HS-27A (cell line): ENCODE results near the gene SNX30.
A peak's percentile ranks its signal among the peaks of the same experiment; 100 is the strongest.

Experiments used
- DNase-seq: peaks from one replicate; pipeline ENCODE4 v3.0.0-alpha.2; 2012; ENCODE audit warnings: low read depth, missing footprints

Gene SNX30

DNA sequence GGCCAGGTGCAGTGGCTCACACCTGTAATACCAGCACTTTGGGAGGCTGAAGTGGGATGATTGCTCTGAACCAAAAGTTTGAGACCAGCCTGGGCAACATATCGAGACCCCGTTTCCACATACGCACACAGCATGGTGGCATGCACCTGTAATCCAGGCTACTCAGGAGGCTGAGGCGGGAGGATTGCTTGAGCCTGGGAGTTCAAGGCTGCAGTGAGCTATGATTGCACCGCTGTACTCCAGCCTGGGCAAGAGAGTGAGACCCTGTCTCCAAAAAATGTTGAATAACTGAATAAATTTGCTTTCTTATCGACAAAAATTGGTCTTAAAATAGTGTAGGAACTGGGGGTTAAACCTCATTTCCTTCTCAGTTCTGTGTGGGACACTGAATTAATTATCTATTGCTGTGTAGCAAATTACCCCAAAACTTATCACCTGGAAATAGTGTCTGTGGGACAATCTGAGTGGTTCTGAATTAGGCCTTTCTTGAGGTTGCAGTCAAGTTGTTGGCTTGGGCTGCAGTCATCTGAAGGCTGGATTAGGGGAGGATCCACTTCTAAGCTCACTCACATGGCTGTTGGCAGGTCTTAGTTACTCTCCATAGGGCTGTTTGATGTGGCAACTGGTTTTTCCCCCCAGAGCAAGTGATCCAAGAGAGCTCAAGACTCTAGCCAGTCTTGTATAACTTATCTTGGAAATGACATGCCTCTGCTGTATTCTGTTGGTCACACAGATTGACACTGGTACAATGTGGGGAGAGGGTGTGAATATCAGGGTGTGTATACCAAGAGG, 2.0 kb downstream of the SNX30 start:
- DNase-seq, result no peak

DNA sequence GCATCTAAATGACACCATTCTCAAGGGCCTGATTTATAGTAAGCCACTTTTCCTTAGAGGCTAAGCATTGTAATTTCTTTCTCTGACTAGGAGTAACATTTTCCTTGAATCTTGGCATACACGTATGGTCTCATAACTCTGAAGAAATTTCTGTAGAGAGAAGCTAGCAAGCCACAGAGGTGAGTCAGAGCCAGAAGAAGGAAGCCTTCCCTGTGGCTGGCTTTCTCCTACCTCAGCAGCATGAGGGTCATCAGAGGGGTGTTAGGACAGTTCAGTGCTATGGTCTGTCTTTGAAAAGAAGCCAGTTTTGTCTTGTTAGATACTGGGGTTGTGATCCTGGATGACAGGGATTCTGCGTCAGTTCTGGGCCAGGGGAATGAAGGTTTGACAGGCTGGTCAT, 3.2 kb downstream of the SNX30 start:
- peak; percentile 59 for DNase-seq

DNA sequence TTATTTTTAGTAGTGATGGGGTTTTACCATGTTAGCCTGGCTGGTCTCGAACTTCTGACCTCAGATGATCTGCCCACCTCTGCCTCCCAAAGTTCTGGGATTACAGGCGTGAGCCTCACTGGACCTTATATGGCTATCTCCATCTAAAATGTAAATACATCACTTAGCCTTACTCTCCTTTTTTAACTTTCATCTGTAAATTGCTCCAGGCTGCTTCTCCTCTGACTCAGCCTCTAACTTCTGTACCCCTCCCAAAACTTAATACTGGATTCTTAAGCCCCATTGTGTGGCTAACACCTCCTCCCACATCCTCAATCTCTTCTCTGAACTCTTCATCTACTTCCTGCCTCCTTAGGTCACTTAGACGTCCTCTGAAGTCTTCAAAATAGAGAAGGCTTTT, 4.0 kb downstream of the SNX30 start:
- no peak for DNase-seq

DNA sequence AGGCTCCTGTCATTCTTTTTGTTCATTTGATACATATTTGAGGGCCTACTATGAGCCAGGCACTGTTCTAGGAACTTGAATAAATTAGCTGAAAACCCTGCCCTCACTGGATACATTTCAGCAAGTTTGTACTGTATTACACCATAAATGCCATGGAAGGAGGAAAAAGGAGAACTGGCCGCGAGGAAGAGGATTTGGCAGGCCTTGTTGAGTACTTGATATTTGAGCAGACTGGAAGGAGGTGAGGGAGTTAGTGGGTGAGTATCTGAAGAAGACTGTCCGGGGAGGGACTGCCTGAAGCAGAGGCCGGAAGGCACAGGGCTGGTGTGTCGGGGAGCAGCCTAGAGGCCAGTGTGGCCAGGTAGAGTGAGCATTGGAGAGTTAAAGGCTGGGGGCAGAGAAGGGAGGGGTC, 4.5 kb downstream of the SNX30 start:
- no peak for DNase-seq

DNA sequence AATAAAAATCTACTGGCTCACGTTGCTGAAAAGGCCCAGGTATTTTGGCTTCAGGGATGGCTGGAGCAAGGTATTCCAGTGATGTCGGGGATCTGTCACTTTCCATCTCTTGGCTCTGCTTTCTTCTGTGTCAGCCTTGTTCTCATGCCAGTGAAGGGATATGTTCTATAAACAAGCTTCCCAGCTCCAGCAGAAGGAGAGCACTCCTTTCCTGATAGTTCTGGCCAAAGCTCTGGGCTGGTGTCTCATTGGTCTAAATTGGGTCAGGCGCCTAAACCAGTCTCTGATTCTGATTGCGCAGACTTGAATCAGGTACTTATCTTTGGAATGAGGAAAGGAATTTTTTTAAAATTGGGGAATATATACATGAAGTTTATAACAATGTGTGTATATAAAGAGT, 5.1 kb downstream of the SNX30 start:
- DNase-seq, result no peak

DNA sequence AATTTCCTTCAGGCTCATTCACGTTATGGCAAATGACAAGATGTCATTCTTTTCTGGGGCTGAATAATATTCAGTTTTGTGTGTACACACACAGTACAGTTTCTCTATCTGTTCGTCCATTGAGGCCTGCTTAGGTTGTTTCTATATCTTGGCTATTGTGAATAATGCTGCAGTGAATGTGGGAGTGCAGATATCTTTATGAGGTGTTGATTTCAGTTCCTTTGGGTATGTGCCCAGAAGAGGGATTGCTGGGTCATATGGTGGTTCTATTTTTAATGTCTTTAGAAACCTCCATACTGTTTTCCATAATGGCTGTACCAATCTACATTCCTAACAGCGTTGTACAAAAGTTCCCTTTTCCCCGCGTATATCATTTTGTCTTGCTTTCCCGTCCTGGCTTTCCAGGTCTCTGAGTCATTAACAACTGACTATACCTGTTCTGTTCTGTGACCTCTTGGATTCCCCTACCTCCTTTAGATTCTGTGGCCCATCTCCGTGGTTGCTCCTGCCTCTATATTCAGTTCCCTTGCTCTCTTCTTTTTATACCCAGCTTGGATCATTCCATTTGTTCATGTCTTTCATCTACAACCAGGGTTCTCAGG, 6.8 kb downstream of the SNX30 start:
- no peak for DNase-seq

DNA sequence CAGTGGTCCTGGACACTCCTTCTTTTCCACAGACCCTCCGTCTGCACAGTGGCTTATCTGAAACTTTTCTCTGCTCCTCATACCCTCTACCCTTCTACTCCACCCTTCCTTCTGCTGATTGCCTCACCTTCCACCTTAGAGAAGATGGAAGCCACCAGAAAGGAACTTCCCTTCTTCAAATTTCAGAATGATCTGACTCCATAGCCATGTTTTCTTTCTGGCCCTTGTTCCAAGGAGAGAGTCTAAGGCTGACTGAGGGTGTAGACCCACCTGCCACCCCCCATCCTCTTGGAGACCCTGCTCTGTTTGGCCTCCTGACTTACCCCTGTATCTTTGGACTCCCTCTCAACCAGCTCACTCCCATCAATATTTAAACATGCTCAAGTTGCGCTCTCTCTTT, 7.4 kb downstream of the SNX30 start:
- no peak for DNase-seq

DNA sequence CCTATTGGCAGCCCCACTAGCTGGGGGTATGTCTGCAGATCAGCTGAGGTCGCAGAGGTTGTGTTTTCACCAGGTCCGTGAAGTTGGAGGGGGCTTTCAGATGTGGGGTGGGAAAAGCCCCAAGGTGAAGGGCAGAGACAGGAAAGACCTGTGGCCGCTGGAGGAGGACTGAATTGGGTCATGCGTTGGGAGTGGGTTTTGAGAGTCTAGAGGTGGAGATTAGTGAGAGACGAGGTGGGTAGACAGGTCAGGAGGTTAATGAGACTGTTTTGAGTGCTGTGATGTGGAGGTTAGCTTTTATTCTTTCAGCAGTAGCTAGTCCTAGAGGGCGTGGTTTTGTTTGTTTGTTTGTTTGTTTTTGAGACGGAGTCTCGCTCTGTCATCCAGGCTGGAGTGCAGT, 10.3 kb downstream of the SNX30 start:
- DNase-seq, result no peak

DNA sequence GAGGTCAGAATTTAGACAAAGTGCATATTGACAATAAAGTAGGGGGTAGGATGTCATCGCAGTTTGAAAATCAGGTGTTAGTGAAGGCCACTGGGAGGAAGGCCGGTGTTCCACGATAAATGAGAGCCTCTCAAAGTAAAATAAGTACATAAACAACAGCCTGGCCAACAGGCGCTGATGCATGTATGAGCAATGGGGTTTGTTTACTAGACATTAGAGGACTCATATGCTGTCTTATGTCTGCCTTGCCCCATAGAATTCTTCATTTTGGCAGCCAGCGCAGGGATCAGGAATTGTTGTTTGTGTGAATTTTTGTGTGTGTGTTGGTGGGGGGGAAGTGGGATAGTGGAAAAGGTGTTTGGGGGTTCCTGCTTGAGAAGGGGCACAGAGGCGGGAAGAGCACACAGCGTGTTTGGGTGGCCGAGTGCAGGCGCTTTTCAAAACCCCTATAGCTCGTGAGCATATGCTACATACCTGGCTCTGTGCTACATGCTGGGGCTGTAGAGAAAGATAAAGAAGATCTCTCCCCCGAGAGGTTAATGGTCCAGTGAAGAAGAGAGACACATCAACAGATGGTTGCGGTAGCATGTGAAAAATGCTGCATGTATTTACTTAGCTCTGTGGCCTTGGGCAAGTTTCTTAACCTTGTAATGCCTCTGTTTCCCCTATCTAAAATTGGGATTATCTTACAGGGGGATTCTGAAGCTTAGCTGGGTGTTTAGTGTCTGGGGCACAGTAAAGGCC, 11.5 kb downstream of the SNX30 start:
- DNase-seq, result no peak

DNA sequence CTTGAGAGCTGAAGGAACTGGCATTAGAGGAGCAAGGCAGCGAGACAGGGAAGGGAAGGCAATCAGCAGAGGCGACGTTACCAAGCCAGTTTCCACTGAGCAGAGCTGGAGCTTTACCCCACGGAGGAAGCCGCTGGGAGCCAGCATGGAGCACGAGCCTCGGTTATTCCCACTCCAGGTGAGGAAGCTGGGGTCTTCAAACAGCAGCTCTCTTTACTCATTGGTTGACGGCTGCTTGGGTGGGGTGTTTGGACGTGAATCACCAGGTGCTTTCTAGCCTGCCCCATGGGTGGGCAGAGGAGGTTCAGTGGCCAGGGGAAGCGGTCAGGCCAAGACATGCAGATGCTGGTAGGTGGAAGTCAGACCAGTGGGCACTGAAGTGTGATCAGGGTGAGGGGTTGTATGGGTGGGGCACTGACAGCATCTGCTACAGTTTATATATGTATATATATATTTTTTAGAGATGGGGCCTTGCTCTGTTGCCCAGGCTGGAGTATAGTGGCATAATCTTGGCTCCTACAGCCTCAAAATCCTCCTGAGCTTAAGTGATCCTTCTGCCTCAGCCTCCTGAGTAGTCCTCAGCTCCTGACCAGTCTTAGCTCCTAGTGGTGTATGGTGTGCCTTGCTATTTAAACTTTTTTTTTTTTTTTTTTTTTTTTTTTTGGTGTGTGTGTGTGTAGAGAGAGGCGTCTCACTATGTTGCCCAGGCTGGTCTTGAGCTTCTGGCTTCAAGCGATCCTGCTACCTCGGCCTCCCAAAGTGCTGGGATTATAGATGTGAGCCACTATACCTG, 12.4 kb downstream of the SNX30 start:
- DNase-seq, result no peak

DNA sequence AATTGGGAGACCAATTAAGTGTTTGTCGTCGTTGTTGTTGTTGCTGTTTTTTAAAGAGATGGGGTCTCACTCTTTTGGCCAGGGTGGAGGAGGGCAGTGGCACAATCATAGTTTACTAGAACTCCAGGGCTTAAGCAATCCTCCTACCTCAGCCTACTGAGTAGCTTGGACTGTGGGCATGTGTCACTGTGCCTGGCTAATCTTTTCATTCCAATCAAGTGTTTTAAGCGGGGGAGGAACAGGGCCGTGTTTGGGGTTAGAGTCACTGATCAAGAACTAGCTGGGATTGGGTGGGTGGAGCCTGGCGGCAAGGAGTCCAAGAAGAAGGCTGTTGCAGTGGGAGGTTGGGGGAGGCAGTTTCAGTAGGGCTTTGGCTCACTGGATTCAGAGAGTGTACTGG, 13.8 kb downstream of the SNX30 start:
- DNase-seq, result no peak

DNA sequence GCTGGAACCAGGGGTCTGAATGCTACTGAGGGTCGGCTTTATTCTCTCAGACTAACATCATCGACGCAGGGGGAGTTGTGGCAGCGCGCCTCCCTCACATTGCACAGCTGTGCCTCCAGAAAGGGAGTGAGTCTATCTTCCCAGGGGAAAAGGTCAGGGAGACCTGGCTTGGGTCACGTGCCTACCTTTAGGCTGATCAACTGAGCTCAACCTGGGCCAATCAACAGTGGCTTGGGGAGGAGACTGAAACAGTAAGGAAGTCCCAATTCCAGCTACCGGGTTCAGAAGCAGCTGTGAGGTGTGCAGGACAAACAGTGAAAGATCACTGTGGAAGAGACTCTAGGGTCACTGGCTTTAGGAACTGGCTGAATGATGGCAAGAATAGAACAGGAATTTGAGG, 14.3 kb downstream of the SNX30 start:
- DNase-seq, result no peak

DNA sequence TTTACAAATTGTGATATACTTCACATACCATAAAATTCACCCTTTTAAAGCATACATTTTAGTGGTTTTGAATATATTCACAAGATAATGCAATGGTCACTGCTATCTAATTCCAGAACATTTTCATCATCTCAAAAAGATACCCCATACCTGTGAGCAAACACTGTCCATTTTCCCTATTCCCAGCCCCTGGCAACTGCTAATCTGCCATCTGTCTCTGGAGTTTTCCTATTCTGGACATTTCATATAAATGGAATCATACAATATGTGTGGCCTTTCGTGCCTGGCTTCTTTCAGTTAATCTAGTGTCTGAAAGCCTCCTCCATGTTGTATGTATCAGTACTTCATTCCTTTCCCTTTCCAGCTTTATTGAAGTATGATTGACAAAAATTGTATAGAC, 14.7 kb downstream of the SNX30 start:
- no peak for DNase-seq

DNA sequence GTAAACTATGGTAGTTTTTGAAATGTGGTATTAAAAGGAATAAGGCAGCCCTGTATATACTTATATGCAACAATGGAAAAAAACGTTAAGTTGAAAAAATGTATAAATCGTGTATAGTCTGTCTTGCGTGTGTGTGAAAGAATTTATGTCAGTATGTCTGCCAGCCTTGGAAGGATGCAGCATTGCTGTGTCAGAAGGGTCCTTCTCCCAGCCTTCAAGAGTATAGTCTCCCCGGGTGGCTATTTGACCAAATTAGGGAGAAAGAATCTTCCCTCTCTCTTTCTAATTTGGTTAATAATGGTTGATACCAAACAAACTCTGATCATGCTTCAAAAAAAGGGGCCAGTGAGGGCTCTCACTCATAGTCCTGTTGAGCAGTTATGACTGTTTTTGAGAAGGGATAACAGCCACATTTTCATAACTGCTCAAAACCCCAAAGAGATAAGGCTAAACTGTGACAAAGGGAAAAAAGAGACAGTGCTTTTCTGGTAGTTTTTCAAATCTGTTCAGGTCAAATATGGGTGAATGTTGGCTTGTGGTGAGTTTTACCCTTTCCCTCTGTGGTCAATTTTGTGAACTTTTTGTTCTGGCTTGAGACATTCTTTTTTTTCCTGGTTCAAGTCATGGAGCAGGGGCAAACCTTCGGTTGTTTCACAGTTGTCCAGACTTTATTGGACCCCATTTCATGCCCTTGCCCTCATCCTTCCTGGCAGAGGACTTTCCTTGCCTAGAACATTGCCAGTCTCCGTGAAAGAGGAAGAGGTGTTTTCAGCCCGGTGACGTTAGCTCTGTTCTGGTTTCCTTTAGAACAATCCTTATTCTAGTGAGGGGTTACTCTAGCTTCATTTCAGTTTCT, 21.0 kb downstream of the SNX30 start:
- DNase-seq, result no peak

DNA sequence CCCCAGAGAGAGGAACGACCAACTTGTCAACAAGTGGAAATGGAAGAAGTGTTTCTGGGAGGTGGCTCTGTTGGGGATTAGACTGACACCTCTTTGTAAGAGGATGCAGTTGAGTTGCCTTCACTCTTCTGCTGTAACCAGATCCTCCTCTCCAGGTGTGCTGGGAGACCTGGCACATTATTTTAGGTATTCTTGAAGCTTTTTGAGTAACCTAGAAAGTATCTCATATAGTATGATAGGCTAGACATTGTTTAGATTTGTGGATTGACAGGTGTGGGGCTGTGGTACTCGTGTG, 21.6 kb downstream of the SNX30 start:
- no peak for DNase-seq

DNA sequence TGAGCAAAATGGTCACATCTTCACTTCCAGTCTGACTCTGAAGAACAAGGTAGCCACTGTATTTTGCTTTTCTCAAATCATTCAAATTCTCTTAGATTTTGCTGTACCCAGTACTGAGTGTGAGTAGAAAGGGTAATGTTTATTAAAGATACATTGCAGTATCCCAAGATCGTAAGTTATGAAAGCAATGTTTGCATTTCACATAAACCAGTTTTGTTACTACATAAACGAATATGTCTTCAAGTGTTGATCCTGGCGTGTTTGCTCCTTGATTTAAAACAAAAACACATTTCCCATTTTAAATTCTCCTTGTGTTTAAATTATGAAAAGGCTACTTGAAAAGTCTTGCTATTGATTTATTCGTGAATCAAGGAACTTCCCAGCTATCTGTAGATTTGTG, 22.0 kb downstream of the SNX30 start:
- DNase-seq, result no peak

DNA sequence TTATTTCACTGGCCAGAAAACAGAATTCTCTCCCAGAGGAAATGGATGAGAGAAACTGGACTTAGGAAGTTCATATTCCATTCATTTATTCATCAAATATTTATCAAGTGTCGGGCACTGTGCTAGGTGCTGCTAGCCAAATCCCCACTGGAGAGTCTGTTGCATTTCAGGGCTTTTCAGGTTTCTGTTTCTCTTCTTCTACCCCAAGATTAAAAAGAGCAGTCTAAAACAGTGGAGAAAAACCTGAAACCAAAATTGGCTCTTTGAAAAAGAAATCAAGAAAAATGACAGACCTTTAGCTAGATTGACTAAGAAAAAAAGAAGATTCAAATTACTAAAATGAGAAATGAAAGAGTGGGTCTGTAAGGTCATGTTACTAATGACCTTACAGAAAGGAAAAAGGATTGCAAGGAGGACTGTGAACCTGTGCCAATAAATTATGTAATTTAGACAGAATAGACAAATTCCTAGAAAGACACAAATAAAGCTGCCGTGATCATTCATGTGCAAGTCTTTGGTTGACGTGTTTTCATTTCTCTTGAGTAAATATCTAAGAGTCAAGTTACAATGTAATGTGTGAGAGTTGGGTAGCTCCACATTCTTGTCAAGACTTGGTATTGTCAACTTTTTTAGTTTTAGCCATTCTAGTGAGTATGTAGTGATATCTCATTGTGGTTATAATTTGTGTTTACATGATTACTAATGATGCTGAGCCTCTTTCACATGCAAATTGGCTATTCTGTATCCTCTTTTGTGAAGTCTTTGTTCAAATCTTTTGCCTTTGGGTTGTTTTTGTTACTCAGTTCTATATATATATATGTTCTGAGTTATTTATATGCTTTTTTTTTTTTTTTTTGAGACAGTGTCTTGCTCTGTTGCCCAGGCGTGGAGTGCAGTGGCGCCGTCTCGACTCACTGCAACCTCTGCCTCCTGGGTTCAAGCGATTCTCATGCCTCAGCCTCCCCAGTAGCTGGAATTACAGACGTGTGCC, 23.7 kb downstream of the SNX30 start:
- no peak for DNase-seq

DNA sequence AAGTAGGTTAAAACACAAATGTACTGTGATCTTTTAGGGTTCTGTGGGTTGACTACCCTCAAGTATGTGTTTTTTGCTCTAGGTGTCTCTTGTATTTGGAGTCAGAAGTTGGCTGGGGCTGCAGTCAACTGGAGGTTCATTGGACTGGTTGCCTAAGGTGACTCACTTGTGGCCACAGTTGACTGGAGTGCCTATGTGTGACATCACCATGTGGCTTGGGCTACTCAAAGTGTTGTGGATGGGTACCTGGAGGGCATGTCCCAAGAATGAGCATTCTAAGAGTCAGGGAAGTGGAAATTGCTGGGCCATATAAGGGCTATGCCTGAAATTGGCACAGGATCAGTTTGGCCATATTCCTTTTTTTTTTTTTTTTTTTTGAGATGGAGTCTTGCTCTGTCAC, 27.4 kb downstream of the SNX30 start:
- DNase-seq, result no peak

DNA sequence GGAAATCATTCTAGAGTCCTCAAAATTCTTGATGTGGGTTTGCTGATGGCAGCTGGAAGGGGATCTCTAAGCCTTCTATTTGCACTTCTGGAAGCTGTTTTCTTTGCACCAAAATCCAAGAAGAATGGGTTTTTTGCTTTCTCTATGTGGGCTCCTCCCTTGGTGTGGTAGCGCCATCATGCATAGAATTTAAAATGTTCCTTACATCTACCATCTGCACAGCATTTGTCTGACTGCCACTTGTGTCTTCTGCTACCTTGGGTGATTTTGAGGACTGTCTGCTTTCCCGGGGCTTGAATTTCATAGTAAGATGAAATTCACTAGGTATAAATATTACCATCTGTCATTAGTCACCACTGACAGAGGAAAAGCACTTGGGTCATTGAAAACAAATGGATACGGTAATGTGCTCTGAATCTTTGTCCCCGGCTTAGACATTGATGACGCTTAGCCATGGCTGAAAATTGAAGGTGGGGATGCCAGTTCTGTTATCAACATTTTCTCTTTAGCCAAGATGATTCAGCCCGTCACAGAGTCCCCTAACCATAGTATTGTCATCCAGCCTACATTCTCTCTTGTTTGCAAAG, 30.0 kb downstream of the SNX30 start:
- DNase-seq, result no peak

DNA sequence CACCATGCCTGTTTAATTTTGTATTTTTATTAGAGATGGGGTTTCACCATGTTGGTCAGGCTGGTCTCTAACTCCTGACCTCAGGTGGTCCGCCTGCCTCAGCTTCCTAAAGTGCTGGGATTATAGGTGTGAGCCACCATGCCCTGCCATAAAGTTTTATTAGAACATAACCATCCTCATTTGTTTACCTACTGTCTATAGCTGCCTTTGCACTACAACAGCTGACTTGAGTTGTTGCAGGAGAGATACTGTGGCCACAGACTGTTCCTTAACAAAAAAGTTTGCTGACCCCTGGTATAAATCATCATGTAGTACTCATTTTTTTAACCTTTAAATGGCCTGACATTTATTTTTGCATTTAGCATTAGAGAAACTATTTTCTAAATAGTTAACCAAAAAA, 31.7 kb downstream of the SNX30 start:
- no peak for DNase-seq
